GM21528 (cell line): ENCODE data around the gene DDI2.

ENCODE experiments used
- ATAC-seq: cut with Tn5 transposase; IDR thresholded peaks from one replicate; pipeline ENCODE4 v1.9.1; 2021; ENCODE audit warnings: mild to moderate bottlenecking, moderate library complexity; ENCODE audit not compliant: unreplicated experiment, low FRiP score

Gene DDI2

GRCh38 chr1:15700508-15700907, 83.2 kb downstream of the DDI2 start:
- ATAC-seq = no peak

- no peak for ATAC-seq
Observed at GRCh38 chr1:15701784-15702183, 84.5 kb downstream of the DDI2 start.

- no peak for ATAC-seq
Observed at GRCh38 chr1:15702722-15703550, 85.7 kb downstream of the DDI2 start.

GRCh38 chr1:15703562-15703961, 86.3 kb downstream of the DDI2 start:
- no peak for ATAC-seq

GRCh38 chr1:15704526-15705183, 87.4 kb downstream of the DDI2 start:
- no peak for ATAC-seq

GRCh38 chr1:15705184-15705566, 87.9 kb downstream of the DDI2 start:
- ATAC-seq = no peak

GRCh38 chr1:15706751-15707150, 89.5 kb downstream of the DDI2 start:
- ATAC-seq = no peak

- no peak for ATAC-seq
Observed at GRCh38 chr1:15707239-15707925, 90.1 kb downstream of the DDI2 start.

GRCh38 chr1:15708486-15709137, 91.4 kb downstream of the DDI2 start:
- no peak for ATAC-seq

- no peak for ATAC-seq
Observed at GRCh38 chr1:15709226-15709625, 92.0 kb downstream of the DDI2 start.

GRCh38 chr1:15712168-15712567, 94.9 kb downstream of the DDI2 start:
- no peak for ATAC-seq

- no peak for ATAC-seq
Observed at GRCh38 chr1:15714406-15715136, 97.3 kb downstream of the DDI2 start.

- ATAC-seq = no peak
Observed at GRCh38 chr1:15717418-15718125, 100.3 kb downstream of the DDI2 start.

- no peak for ATAC-seq
Observed at GRCh38 chr1:15718199-15718601, 100.9 kb downstream of the DDI2 start.
